ENCODE measurements around the gene LYRM1.

LYRM1 gene

GRCh38 chr16:20899477-20900298 lies 883 bp upstream of the LYRM1 start:
- H3K9me3 Mint-ChIP-seq: no peaks in the 10 kb centered on the region
- no peak for DNase-seq
- H3K27me3 Mint-ChIP-seq (ENCODE audit: low read depth, poor library complexity): peaks cover 3% of the 10 kb centered on the region
- H3K27ac Mint-ChIP-seq: peak overlapping the region; percentile 58
- peaks cover 34% of the 10 kb centered on the region for H3K36me3 Mint-ChIP-seq (ENCODE audit: low read depth)
- peak overlapping the region; percentile 90 for H3K4me3 Mint-ChIP-seq
- TF ChIP-seq, protein P1, sequence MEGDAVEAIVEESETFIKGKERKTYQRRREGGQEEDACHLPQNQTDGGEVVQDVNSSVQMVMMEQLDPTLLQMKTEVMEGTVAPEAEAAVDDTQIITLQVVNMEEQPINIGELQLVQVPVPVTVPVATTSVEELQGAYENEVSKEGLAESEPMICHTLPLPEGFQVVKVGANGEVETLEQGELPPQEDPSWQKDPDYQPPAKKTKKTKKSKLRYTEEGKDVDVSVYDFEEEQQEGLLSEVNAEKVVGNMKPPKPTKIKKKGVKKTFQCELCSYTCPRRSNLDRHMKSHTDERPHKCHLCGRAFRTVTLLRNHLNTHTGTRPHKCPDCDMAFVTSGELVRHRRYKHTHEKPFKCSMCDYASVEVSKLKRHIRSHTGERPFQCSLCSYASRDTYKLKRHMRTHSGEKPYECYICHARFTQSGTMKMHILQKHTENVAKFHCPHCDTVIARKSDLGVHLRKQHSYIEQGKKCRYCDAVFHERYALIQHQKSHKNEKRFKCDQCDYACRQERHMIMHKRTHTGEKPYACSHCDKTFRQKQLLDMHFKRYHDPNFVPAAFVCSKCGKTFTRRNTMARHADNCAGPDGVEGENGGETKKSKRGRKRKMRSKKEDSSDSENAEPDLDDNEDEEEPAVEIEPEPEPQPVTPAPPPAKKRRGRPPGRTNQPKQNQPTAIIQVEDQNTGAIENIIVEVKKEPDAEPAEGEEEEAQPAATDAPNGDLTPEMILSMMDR (IDR thresholded peaks at IDR 0.05): no peak
- H3K4me1 Mint-ChIP-seq: peaks cover 66% of the 10 kb centered on the region

DNA sequence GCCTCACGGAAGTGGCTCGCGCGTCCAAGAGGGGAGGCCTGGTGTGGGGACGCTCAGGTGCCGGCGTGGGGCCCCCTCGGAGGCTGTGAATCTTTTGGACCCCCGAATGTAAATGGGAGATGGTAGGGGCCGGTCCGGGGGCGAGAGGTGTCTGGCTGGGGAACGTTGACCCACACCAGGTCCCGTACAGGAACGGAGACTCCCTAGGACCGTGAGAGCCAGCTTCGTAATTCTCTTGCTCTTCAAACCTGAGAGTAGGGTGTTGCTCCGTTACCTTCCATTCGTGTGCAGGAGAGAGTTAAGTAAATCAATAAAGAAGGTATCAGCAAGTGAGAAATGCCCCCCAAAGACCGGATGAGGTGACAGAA lies 481 bp downstream of the LYRM1 start:
- Mint-ChIP-seq H3K4me3 (peak overlapping the region; percentile 90), H3K27ac (peak overlapping the region; percentile 100), H3K36me3 (ENCODE audit: low read depth) (peaks cover 26% of the 10 kb centered on the region), H3K27me3 (ENCODE audit: low read depth, poor library complexity) (peaks cover 4% of the 10 kb centered on the region), H3K4me1 (peaks cover 68% of the 10 kb centered on the region), H3K9me3 (no peaks in the 10 kb centered on the region)
- DNase-seq: no peak
- TF ChIP-seq, protein P1 (IDR thresholded peaks at IDR 0.05): no peak

- peak; percentile 12 for DNase-seq
- Mint-ChIP-seq H3K36me3 (ENCODE audit: low read depth) (peaks cover 24% of the 10 kb centered on the region), H3K27me3 (ENCODE audit: low read depth, poor library complexity) (peaks cover 6% of the 10 kb centered on the region), H3K4me1 (peaks cover 68% of the 10 kb centered on the region), H3K9me3 (no peaks in the 10 kb centered on the region), H3K27ac (peak overlapping the region; percentile 100), H3K4me3 (peak overlapping the region; percentile 90)
- TF ChIP-seq, protein P1 (IDR thresholded peaks at IDR 0.05): no peak
Observed at GRCh38 chr16:20901436-20902112, 1.0 kb downstream of the LYRM1 start.

DNA sequence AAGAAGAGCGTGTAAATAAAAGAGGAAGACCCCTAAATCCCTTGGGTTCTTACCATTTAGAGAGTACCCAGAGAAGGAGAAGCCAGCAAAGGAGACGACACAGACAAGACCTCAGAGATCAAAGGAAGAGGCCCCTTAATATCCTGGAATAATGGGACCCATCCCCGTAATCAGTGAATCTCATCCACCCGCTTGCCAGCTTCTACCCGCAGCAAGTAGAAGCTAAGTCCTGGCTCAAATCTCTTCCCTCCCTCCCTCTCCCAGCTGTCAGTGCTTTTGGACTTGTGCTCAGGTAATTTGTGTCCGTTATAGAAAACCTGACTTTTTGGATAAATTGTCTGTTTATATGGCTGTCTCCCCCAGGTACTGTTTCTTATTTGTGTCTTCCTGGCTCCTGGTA lies 1.9 kb downstream of the LYRM1 start:
- TF ChIP-seq, protein P1 (IDR thresholded peaks at IDR 0.05): no peak
- H3K4me1 Mint-ChIP-seq: peaks cover 61% of the 10 kb centered on the region
- DNase-seq: no peak

GRCh38 chr16:20903116-20903898 lies 2.7 kb downstream of the LYRM1 start:
- peak overlapping the region; percentile 68 for H3K4me3 Mint-ChIP-seq
- DNase-seq: no peak
- H3K27me3 Mint-ChIP-seq (ENCODE audit: low read depth, poor library complexity): peaks cover 6% of the 10 kb centered on the region
- no peaks in the 10 kb centered on the region for H3K9me3 Mint-ChIP-seq
- peaks cover 52% of the 10 kb centered on the region for H3K4me1 Mint-ChIP-seq
- H3K27ac Mint-ChIP-seq: peak overlapping the region; percentile 90
- TF ChIP-seq, protein P1 (IDR thresholded peaks at IDR 0.05): no peak
- H3K36me3 Mint-ChIP-seq (ENCODE audit: low read depth): peaks cover 13% of the 10 kb centered on the region

More for the DNA sequence above, 1.9 kb downstream of the LYRM1 start:
- Mint-ChIP-seq H3K27me3 (ENCODE audit: low read depth, poor library complexity) (peaks cover 6% of the 10 kb centered on the region), H3K4me3 (peak overlapping the region; percentile 90), H3K36me3 (ENCODE audit: low read depth) (peaks cover 19% of the 10 kb centered on the region), H3K9me3 (no peaks in the 10 kb centered on the region), H3K27ac (peak overlapping the region; percentile 100)

Measured in nephron progenitor cell (in vitro differentiated cells).